GM21381 (cell line): ENCODE data around the gene NT5C1A.

Experiments
- ATAC-seq: cut with Tn5 transposase; IDR thresholded peaks from one replicate; pipeline ENCODE4 v1.9.1; 2021; ENCODE audit warnings: mild to moderate bottlenecking, moderate library complexity; ENCODE audit not compliant: unreplicated experiment

NT5C1A gene

DNA sequence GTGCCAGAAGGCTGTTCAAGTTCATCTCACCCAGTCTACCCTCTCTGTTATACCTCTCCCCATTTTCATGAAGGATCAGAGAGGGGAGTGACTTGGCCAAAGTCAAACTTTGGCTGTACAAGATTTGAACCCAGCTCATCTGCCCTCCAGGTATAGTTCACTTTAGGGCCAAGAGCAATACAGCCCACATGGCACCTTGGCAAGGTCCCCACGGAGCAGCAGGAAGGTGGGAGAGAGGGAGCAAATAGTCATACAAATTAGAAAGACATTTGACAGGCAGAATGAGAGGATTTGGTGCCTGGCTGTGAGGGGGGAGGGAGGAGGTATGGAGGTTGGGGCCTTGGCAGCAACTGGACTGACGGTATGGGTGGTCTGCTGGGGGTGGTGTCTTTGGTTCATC lies 18.3 kb upstream of the NT5C1A start:
- ATAC-seq: no peak

DNA sequence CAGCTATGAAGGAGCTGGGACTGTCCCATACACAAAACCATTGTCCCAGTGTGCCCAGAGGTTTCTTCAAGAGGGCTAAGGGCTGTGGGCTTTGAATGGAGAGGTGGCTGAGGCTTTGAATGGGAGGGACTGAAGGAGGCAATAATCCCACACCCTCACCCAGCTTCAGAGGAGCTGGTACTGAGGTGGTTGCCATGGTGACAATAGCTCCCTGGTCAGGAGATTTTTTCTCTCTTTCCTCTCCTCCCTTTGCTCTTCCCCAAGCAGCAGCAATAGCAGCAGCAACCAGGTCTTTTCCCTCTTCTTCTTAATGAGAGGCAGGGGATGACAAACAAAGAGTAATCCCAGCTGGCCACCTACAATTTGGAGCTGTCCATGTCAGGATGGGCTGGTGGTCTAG lies 17.7 kb upstream of the NT5C1A start:
- ATAC-seq: no peak

GRCh38 chr1:39689214-39689613 lies 17.3 kb upstream of the NT5C1A start:
- no peak for ATAC-seq

DNA sequence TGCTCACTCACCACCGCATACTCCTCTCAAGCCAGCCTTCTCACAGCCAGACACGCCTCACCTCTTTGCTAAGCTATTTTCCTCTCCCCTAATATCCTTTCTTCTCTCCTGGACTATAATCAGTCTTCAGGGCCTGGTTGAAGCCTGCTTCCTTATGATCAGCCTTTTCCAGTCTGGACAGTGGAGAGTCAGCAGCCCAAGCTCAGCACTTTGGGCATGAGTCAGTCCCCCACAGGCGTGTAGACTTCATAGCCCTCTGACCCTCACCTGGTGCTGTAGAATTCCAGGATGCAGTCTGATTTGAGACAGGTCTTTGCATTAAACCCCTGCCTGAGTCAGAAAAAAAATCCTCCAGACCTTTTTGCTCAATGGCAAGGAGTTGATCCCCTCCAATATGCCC lies 16.8 kb upstream of the NT5C1A start:
- no peak for ATAC-seq

GRCh38 chr1:39687243-39687642 lies 15.3 kb upstream of the NT5C1A start:
- no peak for ATAC-seq

- ATAC-seq: no peak
These were observed 13.2 kb upstream of the NT5C1A start for GRCh38 chr1:39685071-39685470.

DNA sequence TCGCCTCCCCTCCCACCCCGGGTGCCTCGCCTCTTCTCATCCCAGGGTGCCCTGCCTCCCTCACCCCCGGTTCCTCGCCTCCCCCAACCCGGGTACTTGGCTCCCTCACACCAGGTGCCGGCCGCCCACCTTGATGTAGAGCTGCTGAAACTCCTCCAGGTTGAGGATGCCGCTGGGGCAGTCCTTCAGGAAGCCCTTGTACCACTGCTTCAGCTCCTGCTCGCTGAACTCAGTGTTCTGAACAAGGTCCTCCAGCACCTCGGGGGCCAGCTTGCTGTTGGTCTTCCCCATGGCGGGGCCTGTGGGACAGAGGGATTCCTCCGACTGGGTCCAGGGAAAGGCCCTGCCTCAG lies 12.4 kb upstream of the NT5C1A start:
- ATAC-seq: no peak

DNA sequence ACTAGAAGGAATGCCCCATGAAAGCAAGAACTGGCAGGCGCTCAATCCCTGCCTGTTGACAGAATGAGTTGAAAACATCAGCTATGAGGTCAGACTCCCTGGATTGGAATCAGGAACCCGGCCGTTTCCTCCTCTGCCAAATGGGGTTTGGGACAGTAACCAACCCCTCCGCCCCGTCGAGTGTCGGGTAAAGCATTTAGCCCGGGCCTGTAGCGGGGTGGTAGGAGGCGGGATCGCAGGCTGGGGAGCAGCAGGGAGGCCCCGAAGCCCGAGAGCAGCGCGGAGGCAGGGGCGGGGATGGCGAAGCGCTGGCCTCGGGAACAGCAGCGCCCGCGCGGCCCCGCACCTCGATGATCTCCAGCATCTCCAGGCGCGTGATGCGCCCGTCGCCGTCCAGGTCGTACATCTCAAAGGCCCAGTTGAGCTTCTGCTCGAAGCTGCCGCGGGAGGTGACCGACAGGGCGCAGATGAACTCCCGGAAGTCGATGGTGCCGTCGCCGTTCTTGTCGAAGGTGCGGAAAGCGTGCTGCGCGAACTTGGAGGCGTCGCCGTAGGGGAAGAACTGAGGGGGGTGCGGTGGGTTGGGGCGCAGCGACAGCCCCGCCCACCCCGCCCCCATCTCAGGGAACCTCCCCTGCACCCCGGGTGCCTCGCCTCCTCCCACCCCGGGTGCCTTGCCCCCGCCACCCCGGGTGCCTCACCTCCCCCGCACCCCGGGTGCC lies 11.8 kb upstream of the NT5C1A start:
- ATAC-seq: no peak

GRCh38 chr1:39681999-39682398 lies 10.1 kb upstream of the NT5C1A start:
- ATAC-seq: no peak

DNA sequence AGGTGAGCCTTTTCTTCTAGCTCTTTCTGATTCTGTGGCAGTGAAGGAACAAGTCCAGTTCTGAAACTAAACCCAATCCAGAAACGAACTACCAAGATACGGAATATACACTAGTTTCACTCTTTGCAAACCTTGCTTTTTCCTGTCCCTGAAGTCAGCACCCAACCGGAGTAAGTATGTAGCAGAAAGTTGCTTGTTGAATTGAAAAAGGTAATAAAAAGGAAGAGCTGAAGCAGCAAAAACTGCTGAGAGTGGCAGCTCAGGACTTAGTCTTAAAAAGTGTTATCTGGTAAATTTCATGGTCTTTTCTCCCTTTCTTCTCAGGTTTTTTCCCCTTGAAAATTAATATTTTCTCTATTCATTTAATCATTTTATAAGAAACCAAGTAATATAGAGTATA lies 9.4 kb upstream of the NT5C1A start:
- no peak for ATAC-seq

DNA sequence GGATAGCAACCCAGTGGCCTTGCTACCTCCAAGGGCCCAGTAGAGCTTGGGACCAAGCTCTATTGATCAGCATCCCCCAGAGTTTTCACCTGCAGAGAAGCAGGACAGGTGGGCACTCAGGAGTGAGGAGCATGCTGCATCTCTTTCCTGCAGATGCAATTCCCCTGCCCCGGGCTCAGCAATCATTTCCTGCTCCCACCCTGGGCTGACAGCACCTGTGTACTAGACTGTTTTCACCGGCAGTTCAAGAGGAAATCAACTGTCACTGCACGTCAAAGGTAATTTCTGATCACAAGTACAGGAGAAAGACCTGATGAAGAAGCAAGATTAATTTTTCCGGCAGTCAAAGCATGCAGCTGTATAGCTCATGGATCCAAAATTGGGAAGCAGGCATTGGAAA lies 8.8 kb upstream of the NT5C1A start:
- no peak for ATAC-seq

DNA sequence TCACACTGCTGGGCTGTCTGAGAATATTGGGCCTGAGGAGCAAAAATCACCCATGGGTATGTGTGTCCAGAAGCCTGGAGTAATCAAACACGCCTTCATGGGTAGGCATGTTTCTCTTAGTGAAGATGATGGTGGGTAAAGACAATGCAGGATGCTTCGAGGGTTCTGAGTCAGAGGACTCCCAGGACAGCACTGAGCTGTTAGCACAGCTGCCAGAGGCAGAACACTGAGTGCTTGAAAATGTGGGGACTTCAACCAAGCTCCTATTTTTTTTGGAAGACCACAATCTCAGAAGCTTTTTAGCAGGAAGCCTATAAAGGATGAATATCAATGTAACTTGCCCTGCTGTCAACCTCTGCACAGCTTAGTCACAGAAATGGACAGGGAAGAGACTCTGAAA lies 7.9 kb upstream of the NT5C1A start:
- ATAC-seq: no peak

- no peak for ATAC-seq
These were observed 7.0 kb upstream of the NT5C1A start for GRCh38 chr1:39678889-39679288.

- no peak for ATAC-seq
These were observed 5.7 kb upstream of the NT5C1A start for GRCh38 chr1:39677645-39678044.

- ATAC-seq: no peak
These were observed 5.1 kb upstream of the NT5C1A start for GRCh38 chr1:39676948-39677548.

DNA sequence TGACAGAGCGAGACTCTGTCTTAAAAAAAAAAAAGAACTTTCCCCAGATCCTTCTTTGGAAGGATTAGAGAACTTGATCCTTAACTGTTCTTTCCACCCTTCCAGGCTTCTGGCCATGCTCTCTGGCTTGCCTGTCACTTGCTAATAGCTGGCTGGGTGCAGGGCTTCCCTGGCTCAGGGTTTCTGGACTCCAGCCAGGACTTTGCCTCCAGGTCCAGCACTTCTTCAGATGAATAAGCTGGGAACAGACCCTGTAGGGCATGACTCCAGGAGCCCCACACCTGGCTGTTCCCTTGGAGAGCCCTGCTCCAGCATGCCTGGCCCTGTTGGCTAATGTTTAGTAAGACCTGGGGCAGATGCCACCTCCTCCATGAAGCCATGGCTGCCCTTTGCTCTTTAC lies 3.3 kb upstream of the NT5C1A start:
- no peak for ATAC-seq

- ATAC-seq: no peak
These were observed 1.3 kb upstream of the NT5C1A start for GRCh38 chr1:39673215-39673614.

- ATAC-seq: no peak
These were observed 642 bp upstream of the NT5C1A start for GRCh38 chr1:39672551-39672947.

DNA sequence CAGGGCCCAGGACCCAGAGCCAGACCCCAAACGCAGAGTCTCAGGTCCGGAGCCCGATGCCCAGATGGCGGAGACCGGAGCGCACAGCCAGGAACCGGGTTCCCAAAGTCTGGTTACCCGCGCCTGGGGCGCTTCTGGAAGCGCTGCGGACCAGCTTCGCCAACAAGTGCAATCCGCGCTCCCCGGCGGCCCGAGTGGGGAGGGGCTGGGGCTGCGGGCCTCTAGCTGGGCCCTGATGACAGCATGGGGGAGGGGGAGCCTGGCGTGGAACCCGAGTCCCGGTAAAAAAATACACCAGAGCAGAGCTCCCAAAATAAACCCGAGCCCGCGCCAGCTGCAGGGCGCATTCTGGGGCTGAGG lies 494 bp downstream of the NT5C1A start:
- no peak for ATAC-seq

DNA sequence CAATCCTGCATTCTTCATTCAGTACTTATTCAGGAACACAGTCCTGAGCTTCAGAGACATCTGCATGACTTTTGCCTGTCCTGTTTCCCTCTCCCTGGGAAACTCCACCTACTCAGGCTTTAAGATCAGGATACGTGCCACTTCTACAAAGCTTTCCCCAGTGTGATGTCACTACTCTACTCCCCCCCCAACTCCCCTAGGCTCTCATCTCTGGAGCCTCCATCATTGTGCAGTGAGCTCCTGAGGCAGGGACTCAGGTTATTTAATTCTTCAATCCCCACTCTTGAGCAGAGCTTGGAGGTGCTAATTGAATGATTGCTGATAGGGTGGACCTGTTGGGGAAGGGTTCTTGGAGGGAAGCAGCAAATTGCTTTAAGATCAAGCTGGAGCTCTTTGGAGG lies 1.2 kb downstream of the NT5C1A start:
- ATAC-seq: no peak

GRCh38 chr1:39668894-39669293 lies 3.0 kb downstream of the NT5C1A start:
- no peak for ATAC-seq

GRCh38 chr1:39668111-39668510 lies 3.8 kb downstream of the NT5C1A start:
- no peak for ATAC-seq

GRCh38 chr1:39666772-39667171 lies 5.1 kb downstream of the NT5C1A start:
- peak; percentile 76 for ATAC-seq
